Astrocyte of the cerebellum (primary cell): Measurements from ENCODE around the gene CRYGN.

ENCODE experiments used
- DNase-seq: peaks from one replicate; pipeline ENCODE4 v3.0.0-alpha.2; 2011; ENCODE audit warnings: low read depth
- H3K4me3 ChIP-seq: 2 replicates; pipeline ENCODE4 v1.5.1; 2011; ENCODE audit warnings: mild to moderate bottlenecking, low read depth, low read length, moderate library complexity
- in situ Hi-C: cut with HindIII; loops from 2 replicates; pipeline ENCODE4 v1.10.0; 2017; ENCODE audit warnings: low sequenced_read_pairs
- TF ChIP-seq, protein P1 (sequence below): IDR thresholded peaks from 2 replicates; pipeline ENCODE4 v1.5.1; 2012; ENCODE audit warnings: low read length, low read depth, moderate library complexity, mild to moderate bottlenecking; ENCODE audit errors: missing control alignments

The CRYGN gene

DNA sequence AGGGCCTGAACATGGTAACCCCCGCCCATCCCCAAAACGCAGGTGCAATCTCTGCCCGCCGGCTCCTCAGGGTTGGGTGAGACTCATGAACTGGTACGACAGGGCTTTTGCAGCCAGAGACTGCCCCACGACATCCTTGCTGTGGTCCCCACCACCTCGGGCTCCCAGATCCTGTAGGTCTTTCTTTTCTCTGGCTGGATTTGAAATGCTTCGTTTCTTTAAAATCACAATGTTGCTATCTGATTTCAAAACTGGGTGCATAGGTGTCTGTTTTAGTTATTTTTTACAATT, 52.0 kb downstream of the CRYGN start:
- H3K4me3 ChIP-seq, result no peak overlapping the region
- in situ Hi-C loops, result no loop called here
- no peak for DNase-seq
- TF ChIP-seq, protein P1, sequence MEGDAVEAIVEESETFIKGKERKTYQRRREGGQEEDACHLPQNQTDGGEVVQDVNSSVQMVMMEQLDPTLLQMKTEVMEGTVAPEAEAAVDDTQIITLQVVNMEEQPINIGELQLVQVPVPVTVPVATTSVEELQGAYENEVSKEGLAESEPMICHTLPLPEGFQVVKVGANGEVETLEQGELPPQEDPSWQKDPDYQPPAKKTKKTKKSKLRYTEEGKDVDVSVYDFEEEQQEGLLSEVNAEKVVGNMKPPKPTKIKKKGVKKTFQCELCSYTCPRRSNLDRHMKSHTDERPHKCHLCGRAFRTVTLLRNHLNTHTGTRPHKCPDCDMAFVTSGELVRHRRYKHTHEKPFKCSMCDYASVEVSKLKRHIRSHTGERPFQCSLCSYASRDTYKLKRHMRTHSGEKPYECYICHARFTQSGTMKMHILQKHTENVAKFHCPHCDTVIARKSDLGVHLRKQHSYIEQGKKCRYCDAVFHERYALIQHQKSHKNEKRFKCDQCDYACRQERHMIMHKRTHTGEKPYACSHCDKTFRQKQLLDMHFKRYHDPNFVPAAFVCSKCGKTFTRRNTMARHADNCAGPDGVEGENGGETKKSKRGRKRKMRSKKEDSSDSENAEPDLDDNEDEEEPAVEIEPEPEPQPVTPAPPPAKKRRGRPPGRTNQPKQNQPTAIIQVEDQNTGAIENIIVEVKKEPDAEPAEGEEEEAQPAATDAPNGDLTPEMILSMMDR, result no peak

DNA sequence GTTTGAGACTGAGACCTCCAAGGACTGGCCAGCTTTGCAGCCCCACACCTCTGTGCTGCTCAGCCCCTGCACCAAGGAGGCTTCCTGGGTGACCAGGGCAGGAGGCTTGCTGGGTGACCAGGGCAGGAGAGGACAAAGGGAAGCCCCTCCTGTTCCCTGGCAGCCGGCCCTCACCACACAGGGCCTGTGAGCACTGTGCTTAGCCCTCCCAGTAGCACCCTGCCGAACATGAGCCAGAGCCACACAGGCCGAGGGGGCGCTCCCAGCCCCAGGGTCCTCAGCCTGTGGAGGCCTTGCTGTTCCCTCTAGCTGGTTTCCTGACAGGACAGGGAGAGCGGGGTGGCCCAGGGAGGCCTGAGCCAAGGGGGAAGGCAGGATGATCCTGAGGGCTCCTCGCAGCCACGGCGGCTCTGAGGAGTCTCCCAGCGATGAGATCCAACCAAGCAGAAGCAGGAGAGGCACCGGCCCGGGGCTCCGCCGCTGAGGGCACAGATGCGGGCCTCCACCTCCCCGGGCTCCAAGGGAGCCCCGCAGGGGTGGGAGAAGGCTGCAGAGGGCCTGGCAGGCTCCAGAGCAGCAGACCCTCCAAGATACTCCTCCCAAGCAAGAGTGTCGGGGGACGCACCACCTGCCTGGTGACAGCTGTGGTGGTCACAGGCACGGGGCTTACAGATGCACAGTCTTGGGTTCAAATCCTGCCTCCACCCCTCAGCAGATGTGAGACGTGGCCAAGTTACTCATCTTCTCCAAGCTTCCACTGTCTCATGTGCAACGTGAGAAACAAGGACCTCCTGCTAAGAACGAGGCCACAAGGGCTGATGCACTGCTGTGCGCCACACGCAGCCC, 52.6 kb downstream of the CRYGN start:
- in situ Hi-C loops, result no loop called here
- TF ChIP-seq, protein P1, result no peak
- DNase-seq, result no peak
- H3K4me3 ChIP-seq, result no peak overlapping the region

DNA sequence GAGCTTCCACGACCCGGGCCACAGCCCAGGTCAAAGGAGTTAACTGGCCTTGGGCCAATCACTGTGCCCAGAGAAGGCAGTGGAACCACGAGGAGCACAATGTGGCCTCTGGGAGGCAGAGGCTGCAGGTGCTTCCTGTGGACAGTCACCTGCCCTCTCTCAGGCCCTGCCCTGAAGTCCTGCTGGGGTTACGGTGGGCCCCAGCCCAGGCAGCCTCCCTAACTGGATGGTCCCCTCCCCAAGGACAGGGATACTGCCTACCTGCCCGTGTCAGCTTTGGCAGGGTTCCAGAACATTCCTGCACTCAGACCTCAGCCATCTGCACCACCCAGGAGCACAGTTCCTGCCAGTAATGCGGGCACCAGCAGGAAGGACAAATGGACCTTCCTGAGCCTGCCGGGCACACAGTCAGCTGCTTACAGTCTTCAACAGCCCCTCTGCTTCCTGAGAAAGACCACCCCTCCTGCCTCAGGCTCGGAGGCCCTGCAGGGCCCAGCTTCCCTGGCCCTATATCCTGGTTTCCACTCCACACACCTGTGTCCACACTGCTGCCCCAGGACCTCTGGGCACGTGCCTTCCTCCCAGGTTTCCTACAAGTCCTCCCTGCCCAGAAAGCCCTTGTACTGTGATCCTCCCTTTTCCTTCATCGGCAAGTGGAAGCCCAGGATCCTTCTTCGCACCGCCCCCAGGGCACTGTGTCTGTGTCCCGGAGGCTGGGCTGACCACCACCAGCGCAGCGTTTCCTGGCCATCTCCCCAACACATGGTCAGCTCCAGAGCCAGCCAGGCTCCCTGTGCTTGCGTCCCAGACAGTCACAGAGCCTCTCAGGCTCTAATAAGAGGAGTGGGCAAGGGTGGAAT, 53.4 kb downstream of the CRYGN start:
- H3K4me3 ChIP-seq, result no peak overlapping the region
- TF ChIP-seq, protein P1, result no peak
- no peak for DNase-seq
- in situ Hi-C loops, result no loop called here

DNA sequence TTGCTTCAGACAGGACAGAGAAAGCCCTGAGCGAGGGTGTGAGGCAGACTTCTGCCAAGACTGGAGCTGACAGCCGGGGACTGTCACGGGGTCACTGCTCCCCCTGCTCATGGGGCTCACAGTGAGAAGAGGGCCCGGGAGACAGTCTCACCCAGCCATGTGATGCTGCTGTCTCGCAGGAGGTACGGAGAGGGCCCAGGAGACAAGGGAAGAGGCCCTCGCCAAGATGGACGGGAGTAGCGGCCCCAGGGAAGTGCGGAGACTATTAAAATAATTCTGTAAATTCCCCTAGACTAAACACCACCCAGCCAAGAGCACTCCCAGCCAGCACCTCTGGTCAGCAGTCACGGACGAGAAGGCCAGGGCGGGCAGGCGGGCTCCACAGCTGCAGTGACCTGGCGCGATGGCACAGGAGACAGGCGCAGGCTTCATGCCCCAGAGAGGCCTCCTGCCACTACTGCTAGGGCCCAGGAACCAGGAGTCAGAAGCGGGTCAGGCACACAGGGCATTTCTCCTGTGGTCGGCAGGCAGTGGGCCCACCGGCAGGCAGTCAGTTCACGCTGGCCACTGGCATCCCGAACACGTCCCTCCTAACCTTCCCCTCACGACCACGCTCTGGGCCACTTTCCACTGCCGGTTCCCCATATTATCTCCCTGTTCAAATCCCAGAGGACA, 54.2 kb downstream of the CRYGN start:
- in situ Hi-C loops, result no loop called here
- TF ChIP-seq, protein P1, result no peak
- no peak for DNase-seq
- no peak overlapping the region for H3K4me3 ChIP-seq

DNA sequence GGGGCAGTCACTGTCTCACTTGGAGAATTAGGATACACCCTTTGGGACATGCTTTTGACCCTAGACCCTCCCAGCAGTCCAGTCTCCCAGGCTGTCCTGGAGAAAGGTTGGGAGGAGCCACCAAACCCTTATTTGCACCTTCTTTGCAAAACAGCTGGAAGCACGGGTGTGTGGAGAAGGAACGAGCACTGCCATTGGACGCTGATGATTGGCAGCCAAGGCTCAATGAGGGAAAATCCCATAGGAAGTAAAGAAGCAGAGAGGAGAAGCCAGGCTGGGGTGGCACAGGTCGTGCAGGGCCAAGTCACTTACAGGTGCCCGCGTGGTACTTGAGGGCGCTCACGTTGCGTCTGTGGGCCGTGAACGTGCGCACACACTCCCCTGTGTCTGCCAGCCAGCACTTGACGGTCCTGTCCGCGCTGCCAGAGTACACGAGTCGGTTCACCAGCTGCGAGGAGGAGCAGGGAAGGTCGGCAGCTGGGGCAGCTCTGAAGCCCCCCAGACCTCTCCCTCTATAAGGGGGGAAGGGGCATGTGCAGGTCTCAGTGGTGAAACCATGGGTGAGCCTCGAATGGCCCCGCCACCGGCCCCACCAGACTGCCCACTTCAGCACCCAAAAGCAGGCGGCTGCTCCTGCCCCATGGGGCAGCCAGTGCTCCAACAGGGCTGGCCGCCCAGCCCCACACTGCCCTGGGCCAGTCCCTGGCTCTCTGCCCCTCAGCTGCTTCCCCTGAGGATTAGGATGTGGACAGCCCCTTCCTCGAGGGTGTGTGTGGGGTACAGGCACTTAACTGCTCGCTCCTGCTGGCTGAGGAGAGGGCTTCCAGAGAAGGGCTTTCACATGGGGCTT, 54.9 kb downstream of the CRYGN start:
- TF ChIP-seq, protein P1, result no peak
- no peak for DNase-seq
- H3K4me3 ChIP-seq, result no peak overlapping the region
- in situ Hi-C loops, result no loop called here

DNA sequence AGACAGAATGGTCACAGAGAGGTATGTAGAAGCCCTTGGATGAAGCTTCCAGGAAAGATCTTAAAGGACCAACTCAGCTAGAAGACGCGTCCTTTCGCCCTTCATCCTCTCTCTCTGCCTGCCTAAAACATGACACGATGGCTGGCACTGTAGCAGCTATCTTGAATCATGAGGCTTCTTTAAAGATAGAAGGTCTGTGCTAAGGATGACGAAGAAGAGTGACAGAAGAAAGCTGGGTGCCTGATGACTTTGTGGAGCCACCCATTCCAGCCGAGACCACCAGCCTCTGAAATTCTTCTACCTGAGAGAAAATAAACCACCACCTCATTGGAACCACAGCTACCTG, 55.6 kb downstream of the CRYGN start:
- TF ChIP-seq, protein P1, result no peak
- in situ Hi-C loops, result no loop called here
- DNase-seq, result no peak
- no peak overlapping the region for H3K4me3 ChIP-seq
